NCI-H2029 treated with DMSO at 0.1 percent for 48 hours (cell line): ENCODE measurements around the gene HCFC1R1.

Experiments used
- DNase-seq: peaks from one replicate; lab custom pipeline; 2025; lab: John Stamatoyannopoulos, UW

Gene HCFC1R1

DNA sequence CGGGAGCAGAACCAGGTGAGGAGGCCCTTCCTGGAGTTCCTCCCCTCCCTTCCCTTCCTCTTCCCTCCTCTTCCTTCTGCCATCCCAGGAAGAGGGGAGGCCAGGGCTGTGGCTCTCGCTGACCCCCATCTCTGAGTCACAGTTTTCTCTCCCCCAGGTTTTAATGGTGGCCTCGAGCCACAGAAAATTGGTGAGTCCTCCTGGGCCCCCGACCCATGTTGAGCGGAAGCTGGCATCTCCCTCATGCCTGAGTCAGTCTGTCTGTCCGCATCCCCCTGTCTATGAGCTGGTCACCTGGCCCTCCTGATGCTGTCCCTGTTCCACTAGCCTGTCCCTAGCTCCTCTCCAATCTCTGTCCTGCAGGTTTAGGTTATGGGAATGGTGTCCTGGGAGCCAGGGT is 23.8 kb downstream of the HCFC1R1 start:
- no peak for DNase-seq

DNA sequence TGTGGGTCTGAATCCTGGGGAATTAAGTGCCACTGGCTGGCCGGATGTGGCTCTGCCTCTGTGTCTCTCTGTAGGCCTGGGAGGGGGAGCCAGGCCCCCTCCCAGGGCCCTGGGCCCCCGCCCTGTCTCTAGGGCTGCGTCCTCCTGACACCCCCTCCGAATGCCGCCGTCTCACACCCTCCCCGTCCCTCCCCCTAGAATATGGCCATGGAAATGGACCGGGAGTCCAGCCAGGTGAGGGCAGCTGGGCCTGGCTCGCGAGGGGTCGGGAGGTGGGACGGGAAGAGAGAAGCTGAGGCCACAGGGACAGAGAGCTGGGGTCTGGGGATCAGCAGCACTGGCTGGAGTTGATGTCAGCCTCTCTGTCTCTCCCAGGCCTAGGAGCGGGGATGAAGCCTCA is 27.4 kb downstream of the HCFC1R1 start:
- DNase-seq, result no peak

DNA sequence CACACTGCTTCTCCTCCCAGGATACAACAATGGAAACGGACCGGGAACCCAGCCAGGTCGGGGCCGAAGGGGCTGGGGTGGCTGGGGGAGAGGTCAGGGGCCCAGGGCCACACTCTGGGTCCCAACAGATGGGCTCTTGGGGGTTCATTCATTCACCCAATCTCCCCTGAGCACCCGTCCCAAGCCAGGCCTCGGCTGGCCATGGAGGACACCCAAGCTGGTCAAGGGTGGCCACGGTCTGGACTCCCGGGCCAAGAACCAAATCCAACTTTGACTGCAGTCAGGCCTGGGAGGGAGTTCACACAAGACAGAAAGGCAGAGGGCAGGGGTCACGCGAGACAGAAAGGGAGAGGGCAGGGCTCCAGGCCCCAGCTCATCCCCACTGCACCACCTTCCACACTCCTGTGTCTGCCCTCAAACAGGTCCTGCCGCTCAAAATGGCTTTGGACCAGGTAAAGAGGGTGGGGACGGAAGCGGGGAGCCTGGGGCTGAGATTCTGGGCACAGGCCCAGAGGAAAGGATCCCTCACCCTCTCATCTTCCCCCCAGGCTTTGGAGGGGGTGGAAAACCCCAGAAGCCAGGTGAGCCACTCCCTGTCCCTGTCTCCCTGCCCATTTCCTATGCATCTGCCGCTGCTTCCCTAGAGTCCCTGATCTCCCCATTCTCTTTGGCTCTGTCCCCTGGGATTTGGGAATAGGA is 31.2 kb downstream of the HCFC1R1 start:
- no peak for DNase-seq

DNA sequence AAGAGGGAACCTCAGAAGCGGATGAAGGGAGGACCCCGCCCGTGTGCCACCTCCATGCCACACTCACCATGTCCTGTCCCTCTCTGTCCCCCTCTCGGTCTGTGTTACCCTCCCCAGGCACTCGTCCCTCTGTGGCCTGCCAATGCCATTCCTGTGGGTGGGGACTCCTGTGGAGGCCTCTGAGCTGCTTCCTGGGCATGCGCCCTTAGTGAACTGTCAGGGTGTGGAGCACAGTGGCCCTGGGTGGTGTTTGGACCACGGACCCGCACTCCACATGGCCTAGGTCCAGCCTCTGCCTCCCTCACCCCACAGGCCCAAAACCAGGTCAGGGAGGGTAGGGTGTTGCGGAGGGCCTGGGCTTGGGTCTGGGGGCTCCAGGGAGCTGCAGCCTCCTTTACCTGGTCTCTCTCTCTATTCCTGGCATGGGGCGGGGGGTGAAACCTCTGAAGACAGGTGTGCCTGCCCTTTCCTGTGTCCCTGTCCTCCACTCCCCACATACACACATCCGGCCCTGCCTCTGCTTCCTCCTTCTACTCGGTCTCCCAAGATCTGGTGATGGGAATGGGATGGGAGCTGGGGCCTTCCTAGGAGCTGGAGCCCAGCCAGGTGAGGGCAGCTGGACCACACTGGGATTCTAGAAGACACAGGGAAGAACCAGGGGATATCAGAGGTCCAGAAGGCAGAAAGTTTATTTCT is 32.0 kb downstream of the HCFC1R1 start:
- no peak for DNase-seq

DNA sequence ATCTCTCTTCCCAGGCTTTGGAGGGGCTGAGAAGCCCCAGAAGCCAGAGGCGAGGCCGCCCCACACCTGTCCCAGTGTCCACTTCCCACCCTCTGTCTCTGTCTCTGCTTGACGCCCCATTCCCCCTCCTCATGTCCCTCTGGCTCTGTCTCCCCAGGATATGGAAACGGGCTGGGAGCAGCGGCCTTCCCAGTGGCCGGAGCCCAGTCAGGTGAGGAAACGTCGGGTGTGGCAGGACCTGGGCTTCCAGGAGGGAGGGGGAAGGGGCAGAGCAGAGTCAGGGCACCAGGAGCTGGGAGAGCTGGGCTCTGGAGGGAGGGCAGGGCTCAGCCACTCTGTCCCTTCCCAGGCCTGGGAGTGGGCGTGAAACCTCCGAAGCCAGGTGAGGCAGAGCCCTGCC is 32.9 kb downstream of the HCFC1R1 start:
- DNase-seq, result no peak

DNA sequence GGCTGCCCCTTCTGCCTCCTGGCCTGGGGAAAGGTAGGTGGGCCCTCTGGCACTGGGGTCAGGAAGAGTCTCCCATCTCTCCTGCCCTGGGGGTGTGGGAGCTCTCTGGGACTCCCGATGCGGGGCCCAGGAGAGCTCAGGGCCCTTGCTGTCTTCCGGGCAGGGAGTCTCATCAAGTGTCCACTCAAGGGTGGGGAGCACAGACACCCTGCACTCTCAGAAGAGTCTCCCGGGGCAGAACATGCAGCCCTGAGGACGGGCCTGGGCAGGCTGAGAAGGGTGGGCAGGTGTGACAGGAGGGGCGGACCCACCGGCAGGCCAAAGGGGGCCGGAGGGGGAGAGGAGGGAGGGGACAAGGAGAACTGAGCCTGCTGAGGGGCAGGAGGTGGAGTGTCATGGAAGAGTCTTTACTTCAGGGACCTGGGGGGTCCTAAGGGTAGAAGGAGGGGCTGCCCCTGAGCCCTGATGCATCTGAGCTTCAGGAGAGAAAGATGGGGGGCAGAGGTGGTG is 35.1 kb downstream of the HCFC1R1 start:
- no peak for DNase-seq

DNA sequence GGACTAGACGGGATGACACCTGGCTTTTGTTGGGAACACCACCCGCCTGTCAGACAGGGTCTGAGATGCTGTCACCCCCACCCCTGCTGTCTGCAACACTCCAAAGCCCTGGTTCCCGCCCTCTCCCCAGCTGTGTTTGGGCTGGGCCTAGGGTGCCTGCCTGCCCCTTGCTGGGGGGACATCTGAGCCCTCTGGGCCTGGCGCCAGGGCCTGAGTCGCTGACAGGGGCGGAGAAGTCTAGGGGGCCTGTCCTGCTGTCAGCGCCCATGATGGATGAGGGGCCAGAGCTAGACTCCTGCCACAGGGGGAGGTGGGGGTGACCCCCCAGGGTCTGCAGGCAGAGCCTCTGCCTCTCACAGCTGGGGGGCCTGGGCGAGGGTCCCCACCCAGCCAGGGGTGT is 35.9 kb downstream of the HCFC1R1 start:
- DNase-seq, result no peak

DNA sequence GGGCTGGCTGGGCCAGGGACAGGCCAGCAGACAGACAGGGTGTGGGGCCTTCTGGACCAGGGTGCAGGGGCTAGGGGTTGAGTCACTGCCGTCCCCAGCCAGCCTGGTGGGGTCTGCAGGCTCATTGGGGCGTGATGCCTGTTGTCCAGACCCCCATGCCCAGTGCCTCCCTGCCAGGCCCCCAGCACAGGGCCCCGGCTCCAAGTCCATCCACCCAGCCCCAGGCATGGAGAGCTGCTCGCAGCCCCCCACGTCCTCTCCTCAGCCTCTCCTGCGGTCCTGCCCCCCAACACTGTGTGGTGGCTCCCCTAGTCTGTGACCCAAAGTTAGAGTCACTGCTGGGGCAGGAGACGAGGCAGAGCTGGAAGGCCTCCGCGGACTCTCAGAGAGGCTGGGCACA is 36.5 kb downstream of the HCFC1R1 start:
- DNase-seq, result no peak

DNA sequence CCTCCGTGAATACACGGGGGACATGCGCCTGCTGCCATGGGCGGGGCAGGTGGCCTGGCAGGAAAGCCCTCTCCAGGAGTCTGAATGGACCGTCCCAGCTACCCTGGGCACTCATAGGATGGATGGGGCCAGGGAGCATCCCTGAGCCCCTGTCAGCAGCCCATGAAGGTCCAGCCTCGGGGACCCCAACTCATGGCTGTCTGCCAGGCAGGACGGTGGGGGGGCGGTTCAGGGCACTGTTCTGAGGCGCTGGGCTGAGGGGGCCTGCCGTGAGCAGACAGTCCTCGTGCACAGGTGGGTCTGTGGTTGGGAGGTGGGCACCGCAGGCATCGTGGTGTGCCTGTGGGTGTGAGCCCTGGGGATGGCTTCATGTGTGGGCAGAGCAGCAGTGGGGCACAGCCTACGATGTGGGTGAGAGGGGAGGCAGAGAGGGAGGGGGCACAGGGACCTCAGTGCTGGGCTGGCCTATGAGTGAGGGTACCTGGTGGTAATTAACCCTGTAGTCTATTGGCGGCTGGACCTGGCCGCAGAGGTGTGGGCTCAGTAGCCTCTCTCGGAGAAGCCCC is 37.0 kb downstream of the HCFC1R1 start:
- DNase-seq, result no peak

DNA sequence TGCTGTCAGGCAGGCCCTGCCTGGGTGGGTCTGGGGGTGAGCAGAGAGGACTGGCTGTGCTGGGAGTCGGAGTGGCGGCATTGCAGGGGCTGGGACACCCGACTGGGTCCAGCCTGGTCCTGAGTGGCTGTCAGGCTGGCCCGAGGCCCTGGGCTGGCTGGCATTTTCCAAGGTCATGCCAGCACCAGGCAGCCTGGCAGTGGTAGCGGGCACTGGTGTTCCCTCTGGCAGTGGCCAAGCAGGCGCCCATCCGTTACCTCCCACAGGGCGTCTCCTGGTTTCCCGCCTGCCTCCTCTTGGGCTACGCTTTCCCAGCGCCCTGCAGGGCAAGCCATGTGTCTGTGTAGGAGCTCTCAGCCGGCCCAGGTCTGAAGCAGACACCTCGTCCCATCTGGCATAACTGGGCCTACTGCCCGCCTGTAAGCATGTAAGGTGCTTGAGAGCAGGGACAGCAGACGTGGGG is 37.8 kb downstream of the HCFC1R1 start:
- DNase-seq, result no peak

DNA sequence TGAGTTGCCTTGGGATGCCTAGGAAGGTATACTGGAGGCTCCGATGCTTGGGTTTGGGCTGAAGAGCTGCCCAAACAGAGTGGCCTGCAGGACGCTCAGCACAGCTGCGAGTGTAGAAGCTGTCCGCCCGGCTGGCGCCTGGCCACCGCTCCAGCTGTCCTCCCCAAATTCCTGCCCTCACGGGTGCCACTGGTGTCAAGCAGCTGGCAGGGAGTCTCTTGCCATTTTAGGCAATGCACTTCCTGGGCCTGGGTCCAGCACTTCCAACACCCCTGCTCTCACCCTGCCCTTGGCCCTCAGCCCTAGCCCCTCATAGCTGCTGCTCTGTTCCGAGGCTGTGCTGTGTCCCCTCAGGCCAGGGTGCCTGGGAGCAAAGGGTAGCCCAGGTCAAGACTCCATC is 38.3 kb downstream of the HCFC1R1 start:
- DNase-seq, result no peak

DNA sequence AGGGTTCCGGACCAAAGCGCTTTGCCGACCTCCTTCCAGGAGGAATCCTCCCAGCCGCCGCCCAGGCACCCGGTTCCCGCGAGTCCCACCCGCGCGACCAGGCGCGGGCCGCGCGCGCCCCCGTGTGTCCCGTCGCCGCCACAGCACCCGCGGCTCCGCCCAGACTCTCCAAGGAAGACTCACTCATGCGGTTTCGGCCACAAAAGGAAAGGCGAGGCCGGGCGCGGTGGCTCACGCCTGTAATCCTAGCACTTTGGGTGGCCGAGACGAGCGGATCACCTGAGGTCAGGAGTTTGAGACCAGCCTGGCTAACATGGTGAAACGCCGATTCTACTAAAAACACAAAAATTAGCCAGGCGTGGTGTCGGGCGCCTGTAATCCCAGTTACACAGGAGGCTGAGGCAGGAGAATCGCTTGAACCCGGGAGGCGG is 40.0 kb downstream of the HCFC1R1 start:
- DNase-seq, result no peak

DNA sequence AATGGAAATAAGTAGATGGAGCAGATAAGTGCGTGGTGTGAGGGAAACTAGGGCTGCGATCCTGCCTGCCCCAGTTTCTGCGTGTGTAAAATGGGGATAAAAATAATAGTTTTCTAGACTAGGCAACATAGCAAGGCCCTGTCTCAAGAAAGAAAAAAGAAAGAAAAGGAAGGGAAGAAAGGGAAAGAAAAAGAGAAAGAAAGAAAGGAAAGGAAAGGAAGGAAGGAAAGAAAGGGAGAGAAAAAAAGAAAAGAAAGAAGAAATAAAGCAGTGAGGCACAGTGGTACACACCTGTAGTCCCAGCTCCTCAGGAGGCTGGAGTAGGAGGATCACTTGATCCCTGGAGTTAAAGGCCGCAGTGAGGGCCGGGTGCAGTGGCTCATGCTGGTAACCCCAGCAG is 41.3 kb downstream of the HCFC1R1 start:
- no peak for DNase-seq

DNA sequence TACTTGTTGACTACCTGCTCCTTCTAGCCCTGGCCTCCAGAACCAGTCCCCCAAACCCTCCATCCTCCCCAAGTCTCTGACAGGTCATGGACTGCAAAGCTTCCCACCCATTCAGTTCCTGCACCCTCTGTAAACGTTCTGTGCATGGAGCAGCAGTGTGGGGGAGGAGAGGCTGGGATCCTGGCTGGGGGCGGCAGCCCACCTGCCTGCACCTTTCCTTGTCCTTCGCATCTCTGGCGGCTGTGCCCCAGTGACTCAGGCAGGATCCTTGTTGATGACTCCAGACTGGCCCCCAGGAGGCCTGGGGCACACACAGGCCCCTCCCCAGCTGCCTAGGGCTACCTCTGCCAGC is 41.9 kb downstream of the HCFC1R1 start:
- DNase-seq, result no peak

DNA sequence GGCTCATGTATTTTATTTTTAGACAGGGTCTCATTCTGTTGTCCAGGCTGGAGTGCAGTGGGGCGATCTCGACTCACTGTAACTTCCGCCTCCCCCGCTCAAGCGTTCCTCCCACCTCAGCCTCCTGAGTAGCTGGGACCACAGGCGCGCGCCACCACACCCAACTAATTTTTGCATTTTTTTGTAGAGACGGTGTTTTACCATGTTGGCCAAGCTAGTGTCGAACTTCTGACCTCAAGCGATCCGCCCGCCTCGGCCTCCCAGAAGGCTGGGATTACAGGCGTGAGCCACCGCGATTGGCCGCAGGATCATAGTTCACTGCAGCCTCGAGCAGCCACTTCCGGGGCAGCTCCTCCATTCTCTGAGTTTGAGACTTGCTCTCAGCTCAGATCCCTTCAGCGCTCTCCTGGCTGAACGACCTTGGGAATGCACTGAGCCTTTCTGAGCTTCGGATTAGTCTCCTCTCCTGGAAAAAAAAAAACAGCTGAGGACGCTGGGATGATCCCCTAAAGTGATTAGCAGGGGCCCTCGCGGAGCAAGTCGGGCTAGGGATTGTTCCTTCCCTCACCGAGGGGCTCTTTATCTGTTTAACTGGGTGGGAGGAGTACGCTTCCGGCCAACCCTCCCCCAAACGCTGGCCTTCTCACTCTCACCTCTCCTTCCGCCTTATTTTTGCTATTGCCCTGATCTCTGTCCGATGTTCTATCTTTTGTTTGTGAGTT is 42.4 kb downstream of the HCFC1R1 start:
- DNase-seq, result no peak

DNA sequence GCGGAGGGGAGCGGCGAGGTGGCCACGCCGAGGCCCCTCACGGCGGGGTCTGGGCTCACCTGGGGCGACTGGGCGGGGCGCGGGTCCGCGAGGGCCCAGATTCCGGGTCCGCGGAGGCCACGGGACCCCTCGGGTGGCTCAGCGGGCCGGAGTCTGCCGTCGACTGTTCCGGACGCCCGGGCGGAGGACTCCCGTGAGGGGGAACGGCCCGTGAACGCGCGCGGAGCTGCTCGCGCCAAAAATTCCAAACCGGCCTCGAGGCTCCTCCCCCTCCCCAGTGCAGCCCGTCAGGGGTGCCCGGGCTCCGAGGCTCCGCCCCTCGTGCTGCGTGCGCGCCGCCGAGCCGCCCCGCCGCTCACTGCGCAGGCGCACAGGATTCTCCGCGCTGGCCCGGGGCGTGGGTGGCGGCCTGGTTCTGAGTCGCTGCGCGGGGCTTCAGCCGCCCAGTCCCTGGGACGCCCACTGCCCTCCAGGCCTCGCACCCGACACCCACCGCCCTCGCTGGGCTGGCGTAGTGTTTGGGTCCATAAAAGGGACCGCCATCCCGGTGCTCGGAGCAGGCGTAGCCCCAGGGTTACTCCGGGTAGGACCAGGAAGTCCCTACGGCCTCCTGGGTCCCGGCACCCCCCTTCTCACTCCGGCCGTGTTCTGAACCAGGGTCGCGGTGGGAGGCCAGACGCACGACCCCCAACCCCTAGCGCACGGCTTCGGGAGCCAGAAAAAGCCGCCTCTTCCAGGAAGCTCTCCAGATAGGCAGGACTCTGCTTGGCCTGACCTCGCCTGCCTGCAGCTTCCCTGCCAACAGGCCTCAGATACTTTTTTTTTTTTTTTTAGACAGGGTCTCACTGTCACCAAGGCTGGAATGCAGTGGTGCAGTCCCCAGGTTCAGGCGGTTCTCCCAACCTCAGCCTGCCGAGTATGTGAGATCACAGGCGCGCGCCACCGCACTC is 43.2 kb downstream of the HCFC1R1 start, which contains the start of gene PKMYT1:
PKMYT1 (minus strand) TSS at position 220 of the 950 bp plus-strand sequence. CDS start 789 bp downstream, outside the sequence.
- DNase-seq, result peak; percentile 54

DNA sequence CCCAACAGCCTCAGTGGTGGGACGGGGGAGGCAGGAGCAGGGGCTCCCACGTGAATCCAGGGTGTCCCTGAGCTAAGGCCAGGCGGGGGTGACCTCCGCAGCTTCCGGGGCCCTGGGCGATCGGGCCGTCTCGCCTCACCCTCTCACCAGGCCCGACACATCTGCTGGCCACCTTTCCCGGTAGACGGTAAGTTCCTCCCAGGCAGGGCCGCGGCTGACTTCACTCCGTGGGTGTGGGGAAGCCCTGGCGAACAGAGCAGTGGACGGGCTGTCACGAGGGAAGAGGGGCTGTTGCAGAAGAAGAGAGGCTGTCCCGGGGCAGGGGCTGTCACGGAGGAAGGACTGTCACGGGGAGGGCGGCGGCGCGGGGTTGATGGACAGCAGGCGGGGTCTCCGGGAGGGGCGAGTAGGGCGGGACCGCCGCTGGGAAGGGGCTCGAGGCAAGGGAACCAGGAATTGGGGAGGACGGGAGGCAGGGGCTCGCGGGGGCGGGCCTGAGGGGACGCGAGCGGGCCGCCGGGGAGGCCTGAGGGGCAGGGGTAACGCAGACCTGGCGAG is 44.0 kb downstream of the HCFC1R1 start:
- no peak for DNase-seq

DNA sequence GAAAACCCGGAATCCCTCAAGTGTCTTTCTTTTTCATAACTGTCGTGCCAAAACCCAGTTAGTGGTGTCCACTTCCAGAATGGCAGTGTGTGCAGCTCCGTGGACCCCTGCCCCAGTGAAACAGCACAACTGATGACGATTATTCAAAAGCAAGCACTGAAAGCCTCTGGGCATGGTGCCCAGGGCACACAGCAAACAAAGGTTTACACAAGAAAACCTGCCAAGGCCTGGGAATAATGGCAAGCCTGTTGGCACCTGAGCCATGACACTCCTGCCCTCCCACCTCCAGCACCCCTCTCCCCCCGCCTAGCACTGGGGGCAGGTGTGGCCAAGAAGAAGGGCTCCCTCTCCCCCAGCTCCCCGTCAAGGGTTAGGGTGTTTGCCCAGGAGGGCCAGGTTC is 46.3 kb downstream of the HCFC1R1 start:
- peak; percentile 55 for DNase-seq

DNA sequence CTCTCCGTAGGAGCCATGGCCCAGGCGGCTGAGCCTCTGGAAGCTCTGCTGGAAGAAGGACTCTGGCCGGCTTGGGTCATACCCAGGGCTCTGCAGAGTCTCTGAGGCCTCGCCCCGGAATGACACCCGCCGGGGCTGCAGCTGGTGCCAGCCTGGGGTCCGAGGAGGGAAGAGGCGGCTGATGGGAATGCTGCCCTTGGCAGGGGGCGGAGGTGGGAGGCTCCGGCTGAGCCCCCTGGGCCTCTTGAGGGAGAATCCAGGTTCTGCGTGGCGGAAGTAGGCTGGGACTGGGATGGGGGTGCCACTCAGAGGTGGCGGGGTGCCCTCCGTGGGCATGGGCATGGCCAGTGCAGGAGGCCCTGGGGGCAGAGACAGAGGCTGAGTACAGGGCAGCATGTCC is 47.1 kb downstream of the HCFC1R1 start:
- no peak for DNase-seq

DNA sequence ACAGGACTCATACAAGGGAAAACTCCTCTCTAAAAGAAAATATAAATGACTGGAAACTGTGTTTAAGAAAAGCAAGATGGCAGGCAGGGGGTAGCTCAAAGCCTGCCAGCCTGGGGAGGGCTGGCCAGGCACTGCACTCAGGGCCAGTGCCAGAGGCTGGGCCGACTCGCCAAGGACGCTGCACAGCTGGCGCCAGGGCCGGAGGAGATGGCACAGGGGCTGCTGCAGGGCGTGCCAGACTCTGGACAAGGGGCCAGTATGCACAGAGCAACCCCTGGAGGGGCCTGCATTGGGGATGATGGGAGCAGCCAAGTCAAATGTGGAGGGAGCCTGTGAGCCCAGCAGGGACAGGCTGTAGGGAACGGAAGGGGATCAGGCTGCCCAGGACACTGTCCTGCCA is 47.5 kb downstream of the HCFC1R1 start:
- DNase-seq, result no peak
